Vagina (tissue), 2 donors: ENCODE measurements around the gene CSNK2A1.

ENCODE experiments used
- CTCF ChIP-seq, 3 experiments: fragments of 450-650 bp in 2 of 3; fragments of 200-600 bp in 1 of 3; sonication (generic) in 1 of 3; IDR thresholded peaks; one replicate each; pipeline ENCODE4 v1.5.1; 2017 to 2019; ENCODE audit warnings: antibody characterized with exemption in 3 of 3, mild to moderate bottlenecking in 2 of 3, moderate library complexity in 2 of 3
- POLR2AphosphoS5 ChIP-seq, 2 donors: sonication (generic); formaldehyde crosslinking; IDR thresholded peaks; one replicate each; pipeline ENCODE4 v1.9.0; 2017; ENCODE audit warnings: antibody characterized with exemption in 2 of 2, mild to moderate bottlenecking in 2 of 2, low read depth in 1 of 2; ENCODE audit not compliant: insufficient read depth in 1 of 2

- TF ChIP-seq POLR2AphosphoS5 (IDR thresholded peaks at IDR 0.05; ENCODE audit: insufficient read depth in 1 of 2, low read depth in 1 of 2) (no peak), CTCF (IDR thresholded peaks at IDR 0.05) (no peak)
These were observed 59.6 kb downstream of the CSNK2A1 start for GRCh38 chr20:483815-484644.
